Stomach (tissue), 9 donors: ENCODE data around the gene TLR9. TPM values are rescaled to one million over a fixed set of nuclear protein-coding genes. Genes with fewer than 3 reads are reported as not detected.

Experiments
- DNase-seq, 2 donors: peaks; one replicate each; pipeline versions ENCODE4 v3.0.0 to v3.0.0-alpha.2; 2013 to 2019
- H3K27ac ChIP-seq, 5 donors: fragments of 200-600 bp in 4 of 5; sonication (generic) in 4 of 5; one replicate each; pipeline ENCODE4 v1.5.1; 2013 to 2019; ENCODE audit warnings: mild to moderate bottlenecking in 1 of 5, moderate library complexity in 1 of 5
- H3K27me3 ChIP-seq, 3 donors: fragments of 200-600 bp; sonication (generic); one replicate each; pipeline ENCODE4 v1.5.1; 2017 to 2019; ENCODE audit warnings: mixed run types in 1 of 3
- H3K36me3 ChIP-seq, 4 donors: fragments of 200-600 bp; sonication (generic); 1 replicate in 3 of 4; 2 replicates in 1 of 4; pipeline ENCODE4 v1.5.1; 2016 to 2019
- H3K4me1 ChIP-seq, 4 donors: fragments of 200-600 bp; sonication (generic); one replicate each; pipeline ENCODE4 v1.5.1; 2016 to 2019
- H3K4me3 ChIP-seq, 4 donors: fragments of 200-600 bp; sonication (generic) in 3 of 4; one replicate each; pipeline ENCODE4 v1.5.1; 2016 to 2019; ENCODE audit warnings: mild to moderate bottlenecking in 1 of 4
- H3K9me3 ChIP-seq, 4 donors: fragments of 200-600 bp; sonication (generic); one replicate each; pipeline ENCODE4 v1.5.1; 2016 to 2019
- EP300 ChIP-seq: sonication (generic); formaldehyde crosslinking; IDR thresholded peaks from one replicate; pipeline ENCODE4 v1.6.1; 2017; ENCODE audit warnings: antibody characterized with exemption
- POLR2A ChIP-seq, 4 donors: fragments of 450-650 bp; IDR thresholded peaks; one replicate each; pipeline ENCODE4 v1.6.1; 2016; ENCODE audit warnings: antibody characterized with exemption in 4 of 4, control low read depth in 2 of 4, mild to moderate bottlenecking in 1 of 4, moderate library complexity in 1 of 4
- POLR2AphosphoS5 ChIP-seq, 3 donors: sonication (generic); formaldehyde crosslinking; IDR thresholded peaks; one replicate each; pipeline ENCODE4 v1.6.1; 2016; ENCODE audit warnings: antibody characterized with exemption in 3 of 3
- WGBS, 5 donors: extraction: QIAGEN DNeasy Blood & Tissue Kit in 3 of 5; methylation state at CpG; one replicate each; pipeline versions ENCODE4 v1.1.5 to v1.1.7; 2013 to 2018; 5-methylcytosine and 5-hydroxymethylcytosine counted together
- intact Hi-C: fragments of 100-400 bp; cut with DNase I; formaldehyde crosslinking; loops from one replicate; pipeline ENCODE4 v1.15.1; 2023; ENCODE audit warnings: low total_unique reads
- polyA plus RNA-seq, 3 donors: library from polyadenylated mRNA; stranded (reverse); fragments of 200-250 nt; gene quantifications; one replicate each; pipeline ENCODE4 v1.2.3, GENCODE V29; 2013
- total RNA-seq, 5 donors: library from RNA; depleted of rRNA; stranded (reverse); fragments of >200 nt; gene quantifications; one replicate each; pipeline versions ENCODE4 v1.1.0 to v1.2.3, GENCODE V29; 2014 to 2016
- TF ChIP-seq, protein P1 (sequence below), 7 experiments: fragments of 450-650 bp in 4 of 7; fragments of 200-600 bp in 3 of 7; sonication (generic) in 3 of 7; IDR thresholded peaks; one replicate each; pipeline ENCODE4 v1.5.1; 2016 to 2019; ENCODE audit warnings: antibody characterized with exemption in 7 of 7, control low read depth in 2 of 7, mild to moderate bottlenecking in 1 of 7
- donor health status: healthy with polysubstance abuse.
- donor health status: Bipolar disorder and iron deficiency.
- donor health status: healthy.

The TLR9 gene
- total and polyA plus RNA-seq, 8 donors: 0.18 TPM; not detected in 7

DNA sequence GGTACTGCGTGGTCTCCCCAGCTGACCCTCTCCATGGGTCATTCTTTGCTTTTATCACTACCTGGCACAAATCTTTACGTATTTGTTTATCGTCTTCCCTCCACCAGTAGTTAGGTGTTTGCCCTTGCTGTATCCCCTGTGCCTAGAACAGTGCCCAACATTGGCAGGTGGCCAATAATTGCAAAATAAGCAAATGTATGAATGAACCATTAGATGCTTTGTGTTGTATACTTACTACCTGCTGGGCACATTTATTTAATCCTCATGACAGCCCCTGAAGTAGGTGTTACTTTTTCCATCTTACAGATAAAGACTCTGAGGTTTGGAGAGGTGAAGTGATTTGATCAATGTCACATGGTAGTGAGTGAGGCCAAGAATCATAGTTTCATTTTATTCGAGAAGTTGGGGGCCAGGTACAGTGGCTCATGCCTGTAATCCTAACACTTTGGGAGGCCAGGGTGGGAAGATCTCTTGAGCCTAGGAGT is 15.5 kb upstream of the TLR9 start:
- TF ChIP-seq POLR2AphosphoS5 (IDR thresholded peaks at IDR 0.05): no peak
- TF ChIP-seq EP300: no peak
- TF ChIP-seq, protein P1, sequence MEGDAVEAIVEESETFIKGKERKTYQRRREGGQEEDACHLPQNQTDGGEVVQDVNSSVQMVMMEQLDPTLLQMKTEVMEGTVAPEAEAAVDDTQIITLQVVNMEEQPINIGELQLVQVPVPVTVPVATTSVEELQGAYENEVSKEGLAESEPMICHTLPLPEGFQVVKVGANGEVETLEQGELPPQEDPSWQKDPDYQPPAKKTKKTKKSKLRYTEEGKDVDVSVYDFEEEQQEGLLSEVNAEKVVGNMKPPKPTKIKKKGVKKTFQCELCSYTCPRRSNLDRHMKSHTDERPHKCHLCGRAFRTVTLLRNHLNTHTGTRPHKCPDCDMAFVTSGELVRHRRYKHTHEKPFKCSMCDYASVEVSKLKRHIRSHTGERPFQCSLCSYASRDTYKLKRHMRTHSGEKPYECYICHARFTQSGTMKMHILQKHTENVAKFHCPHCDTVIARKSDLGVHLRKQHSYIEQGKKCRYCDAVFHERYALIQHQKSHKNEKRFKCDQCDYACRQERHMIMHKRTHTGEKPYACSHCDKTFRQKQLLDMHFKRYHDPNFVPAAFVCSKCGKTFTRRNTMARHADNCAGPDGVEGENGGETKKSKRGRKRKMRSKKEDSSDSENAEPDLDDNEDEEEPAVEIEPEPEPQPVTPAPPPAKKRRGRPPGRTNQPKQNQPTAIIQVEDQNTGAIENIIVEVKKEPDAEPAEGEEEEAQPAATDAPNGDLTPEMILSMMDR (IDR thresholded peaks at IDR 0.05): no peak
- no peak for TF ChIP-seq POLR2A (IDR thresholded peaks at IDR 0.05)
- 77 to 87% (median 79%) methylated on average over 4 of the region's 4 CpGs for WGBS, 5 donors
- Histone ChIP-seq H3K27me3 (no peaks in the 10 kb centered on the region), H3K9me3 (no peaks in the 10 kb centered on the region), H3K4me1 (peaks cover 49 to 68% (median 60%) of the 10 kb centered on the region in 4 donors), H3K27ac (peak overlapping the region in 3 of 5 donors; percentile 93), H3K36me3 (no peaks in the 10 kb centered on the region), H3K4me3 (no peak overlapping the region)
- intact Hi-C loops: no loop called here
- peak in 1 of 2 donors; percentile 5 for DNase-seq

DNA sequence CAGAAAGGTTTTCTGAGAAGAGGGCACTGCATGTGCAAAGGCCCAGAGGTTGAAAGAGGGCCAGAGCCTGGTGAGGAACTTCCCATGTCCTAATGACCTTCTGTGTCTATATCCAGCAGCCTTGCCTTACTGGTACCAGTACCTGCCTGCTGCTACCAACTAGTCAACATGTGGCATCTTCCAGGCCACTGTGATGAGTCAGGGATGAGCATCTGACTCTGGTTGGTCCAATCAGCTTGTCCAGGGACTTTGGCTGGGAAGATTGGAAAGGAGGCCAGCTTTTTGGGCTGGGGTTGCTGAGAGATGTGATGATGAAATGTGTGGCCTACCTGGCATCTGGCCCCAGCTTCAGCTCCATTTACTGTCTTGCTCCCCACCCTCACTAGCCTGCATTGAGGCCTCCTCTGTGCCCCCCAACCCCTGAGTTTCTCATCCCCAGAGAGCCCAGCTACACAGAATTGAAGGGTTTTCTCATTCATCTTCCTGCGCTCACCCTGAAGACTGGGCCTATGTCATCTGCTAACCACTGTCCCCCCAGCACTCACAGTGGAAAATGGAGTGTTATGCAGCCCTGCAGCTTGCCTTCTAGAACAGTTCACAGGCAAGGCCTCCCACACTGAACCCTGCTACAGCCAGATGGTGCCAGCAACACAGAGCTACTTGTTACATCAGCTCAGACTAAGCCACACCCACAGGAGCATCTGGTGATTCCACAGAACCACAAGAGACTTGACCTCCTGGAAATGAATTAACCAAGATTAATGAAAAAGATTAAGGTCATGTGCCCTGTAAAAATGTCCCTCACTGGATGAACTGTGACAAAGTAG is 14.8 kb upstream of the TLR9 start:
- Histone ChIP-seq H3K9me3 (no peaks in the 10 kb centered on the region), H3K4me1 (peaks cover 50 to 70% (median 60%) of the 10 kb centered on the region in 4 donors), H3K4me3 (peak overlapping the region; percentile 81 to 94 (median 94)), H3K36me3 (no peaks in the 10 kb centered on the region), H3K27me3 (no peaks in the 10 kb centered on the region), H3K27ac (peak overlapping the region in 4 of 5 donors; percentile 4 to 93 (median 93))
- TF ChIP-seq, protein P1 (IDR thresholded peaks at IDR 0.05): peak in 1 of 7 experiments; percentile 10
- TF ChIP-seq POLR2A (IDR thresholded peaks at IDR 0.05): no peak
- peak in 1 of 2 donors; percentile 78 for DNase-seq
- intact Hi-C loops: no loop called here
- 80 to 100% (median 95%) methylated on average over 1 of the region's 1 CpG for WGBS, 5 donors

DNA sequence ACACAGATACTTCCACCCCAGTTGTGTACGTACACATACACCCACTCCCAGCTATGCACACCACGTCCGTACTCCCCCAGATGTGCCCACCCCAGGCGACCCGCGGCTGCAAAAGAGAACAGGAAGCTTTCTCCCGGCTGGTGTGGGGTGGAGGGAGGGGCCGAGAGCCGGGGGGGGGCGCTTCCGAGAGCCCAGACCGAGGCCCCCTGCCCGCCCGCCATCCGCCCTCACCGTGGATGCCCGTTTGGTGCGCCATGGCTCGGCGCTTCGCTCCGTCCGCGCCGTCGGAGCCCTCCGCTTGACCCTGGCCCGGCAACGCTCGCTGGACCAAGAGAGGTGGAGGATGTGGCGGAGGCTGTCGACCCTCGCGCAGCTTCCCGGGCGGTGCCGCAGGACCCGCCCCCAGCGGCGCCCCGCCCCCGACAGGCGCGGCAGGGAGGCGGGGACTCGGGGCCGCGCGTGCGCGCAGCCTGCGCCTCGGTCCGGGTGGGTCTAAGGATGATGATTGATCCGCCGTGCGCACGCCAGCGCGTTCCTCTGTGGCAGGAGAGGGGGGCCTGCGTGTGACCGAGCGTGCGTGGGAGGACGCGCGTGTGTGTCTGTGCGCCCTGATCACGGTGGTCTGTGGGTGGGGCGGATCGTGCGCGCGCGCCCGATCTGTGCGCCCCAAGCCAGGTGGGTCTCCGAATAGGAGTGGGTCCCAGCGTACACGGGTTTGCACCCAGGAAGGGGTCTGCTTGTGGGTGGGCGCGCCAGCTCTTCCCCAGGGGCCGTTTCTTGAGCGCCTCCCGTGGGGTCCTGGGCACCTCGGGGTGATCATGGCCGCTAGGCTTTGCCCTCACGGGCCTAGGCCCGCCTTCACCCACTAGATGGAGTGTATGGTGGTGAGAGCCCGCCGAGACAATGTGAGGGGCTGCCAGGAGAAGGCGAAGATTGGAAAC is 13.6 kb upstream of the TLR9 start, which contains the start of gene TWF2:
Gene TWF2 (minus strand): TSS at position 398 of the 941 bp plus-strand sequence. CDS start 142 bp downstream, at position 256.
- Histone ChIP-seq H3K4me1 (peaks cover 42 to 63% (median 56%) of the 10 kb centered on the region in 4 donors), H3K9me3 (no peaks in the 10 kb centered on the region), H3K27ac (peak within 1 kb of the TSS; percentile 92 to 93 (median 93)), H3K36me3 (peaks cover 9 to 12% (median 10%) of the 10 kb centered on the region in 4 donors), H3K27me3 (no peaks in the 10 kb centered on the region), H3K4me3 (peak within 1 kb of the TSS; percentile 81 to 94 (median 94))
- 0 to 1% (median 1%) methylated on average over 19 to 92 of the region's 92 CpGs for WGBS, 5 donors
- intact Hi-C loops: no loop called here
- DNase-seq: peak; percentile 81 to 94
- TF ChIP-seq POLR2AphosphoS5 (IDR thresholded peaks at IDR 0.05) (peak in 2 of 3 donors; percentile 68 to 83), POLR2A (IDR thresholded peaks at IDR 0.05) (no peak), EP300 (no peak)
- TF ChIP-seq, protein P1 (IDR thresholded peaks at IDR 0.05): peak in 4 of 7 experiments; percentile 23 to 40 (median 26)
